HG03108 (cell line): ENCODE data around the gene PLEKHG5.
A peak's percentile ranks its signal among the peaks of the same experiment; 100 is the strongest.
"Not testable (repeated sequence)": the region's sequence is repeated elsewhere in the genome, so short reads cannot be mapped to it uniquely, and the experiment has no call there.

ENCODE experiments used
- ATAC-seq: cut with Tn5 transposase; IDR thresholded peaks from one replicate; pipeline ENCODE4 v1.9.1; 2021; ENCODE audit warnings: moderate library complexity; ENCODE audit not compliant: unreplicated experiment

The PLEKHG5 gene

GRCh38 chr1:6497867-6498575 lies 6.6 kb upstream of the PLEKHG5 start:
- no peak for ATAC-seq

GRCh38 chr1:6497215-6497866 lies 5.9 kb upstream of the PLEKHG5 start:
- no peak for ATAC-seq

- no peak for ATAC-seq
Observed at GRCh38 chr1:6496890-6497214, 5.4 kb upstream of the PLEKHG5 start.

GRCh38 chr1:6496365-6496721 lies 4.9 kb upstream of the PLEKHG5 start:
- ATAC-seq = no peak

- no peak for ATAC-seq
Observed at GRCh38 chr1:6495540-6496364, 4.3 kb upstream of the PLEKHG5 start.

- no peak for ATAC-seq
Observed at GRCh38 chr1:6495041-6495441, 3.6 kb upstream of the PLEKHG5 start.

GRCh38 chr1:6494627-6495026 lies 3.2 kb upstream of the PLEKHG5 start:
- no peak for ATAC-seq

GRCh38 chr1:6493834-6494223 lies 2.4 kb upstream of the PLEKHG5 start:
- ATAC-seq = not testable (repeated sequence)

GRCh38 chr1:6491966-6492365 lies 499 bp upstream of the PLEKHG5 start:
- no peak for ATAC-seq

- ATAC-seq = no peak
Observed at GRCh38 chr1:6491081-6491449, 402 bp downstream of the PLEKHG5 start.

- peak; percentile 39 for ATAC-seq
Observed at GRCh38 chr1:6490181-6491080, 1.0 kb downstream of the PLEKHG5 start.

- peak; percentile 49 for ATAC-seq
Observed at GRCh38 chr1:6489799-6490180, 1.7 kb downstream of the PLEKHG5 start.

GRCh38 chr1:6489383-6489765 lies 2.1 kb downstream of the PLEKHG5 start:
- ATAC-seq = no peak

- ATAC-seq = no peak
Observed at GRCh38 chr1:6488602-6489382, 2.7 kb downstream of the PLEKHG5 start.

GRCh38 chr1:6487804-6488484 lies 3.5 kb downstream of the PLEKHG5 start:
- ATAC-seq = no peak

GRCh38 chr1:6486433-6487011 lies 4.9 kb downstream of the PLEKHG5 start:
- ATAC-seq = no peak

- ATAC-seq = no peak
Observed at GRCh38 chr1:6485168-6486101, 6.0 kb downstream of the PLEKHG5 start.

- no peak for ATAC-seq
Observed at GRCh38 chr1:6484826-6485167, 6.7 kb downstream of the PLEKHG5 start.

- ATAC-seq = no peak
Observed at GRCh38 chr1:6483761-6484117, 7.7 kb downstream of the PLEKHG5 start.
